Colon (tissue), 2 donors: ENCODE measurements around the gene STKLD1.
"Not testable (repeated sequence)": the region's sequence is repeated elsewhere in the genome, so short reads cannot be mapped to it uniquely, and the experiment has no call there.

Source experiments
- FAIRE-seq: peaks from 2 replicates; lab custom pipeline; 2012; peaks lifted over from hg19 to GRCh38; lab: Jason Lieb, UNC
- donor health status: control.
- donor health status: control.

The STKLD1 gene

GRCh38 chr9:133362359-133363044, 13.7 kb upstream of the STKLD1 start:
- FAIRE-seq: no peak

- no peak for FAIRE-seq
These were observed 9.7 kb upstream of the STKLD1 start for GRCh38 chr9:133366435-133366834.

GRCh38 chr9:133367221-133367620, 8.9 kb upstream of the STKLD1 start:
- FAIRE-seq: no peak

DNA sequence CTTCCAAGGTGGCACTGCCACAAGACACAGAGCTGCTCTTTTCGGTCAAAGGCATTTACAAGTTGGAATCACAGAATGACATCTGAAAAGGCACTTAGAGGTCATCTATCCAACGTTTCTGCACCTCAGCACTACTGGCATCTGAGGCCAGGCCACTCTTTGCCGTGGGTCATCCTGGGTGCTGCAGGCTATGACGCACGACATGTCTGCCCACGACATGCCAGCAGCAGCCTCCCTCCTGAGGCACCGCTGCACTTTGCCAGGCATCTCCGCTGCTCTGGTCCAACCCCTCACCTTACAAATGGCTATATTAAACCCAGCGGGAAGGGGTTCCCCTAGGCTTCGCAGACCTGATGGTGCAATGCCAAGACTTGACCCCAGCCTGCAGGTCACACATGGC, 8.4 kb upstream of the STKLD1 start:
- FAIRE-seq: no peak

GRCh38 chr9:133368249-133368881, 7.8 kb upstream of the STKLD1 start:
- peak; percentile 83 for FAIRE-seq

GRCh38 chr9:133369422-133369821, 6.7 kb upstream of the STKLD1 start:
- FAIRE-seq: no peak

GRCh38 chr9:133369933-133370332, 6.2 kb upstream of the STKLD1 start:
- no peak for FAIRE-seq

- no peak for FAIRE-seq
These were observed 5.5 kb upstream of the STKLD1 start for GRCh38 chr9:133370685-133371084.

GRCh38 chr9:133371261-133371711, 4.9 kb upstream of the STKLD1 start:
- no peak for FAIRE-seq

DNA sequence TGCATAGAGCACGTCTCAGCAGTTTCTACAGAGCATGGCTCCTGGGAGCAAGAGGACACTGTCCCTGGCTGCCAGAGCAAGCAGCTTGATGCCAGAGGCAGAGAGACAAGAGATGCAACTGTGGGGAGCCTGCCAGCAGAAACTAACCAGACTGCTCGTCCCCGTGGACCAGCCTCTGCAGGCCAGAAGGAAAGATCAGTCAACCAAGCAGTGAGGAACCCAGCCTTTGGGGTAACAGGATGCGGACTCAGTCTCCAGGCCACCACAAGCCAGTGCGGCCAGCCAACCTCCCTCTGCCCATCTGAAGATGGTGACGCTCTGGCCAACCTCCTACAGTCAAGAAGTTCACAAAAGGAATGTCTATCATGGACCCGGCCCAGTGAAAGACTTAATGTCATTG, 4.0 kb upstream of the STKLD1 start:
- FAIRE-seq: no peak

GRCh38 chr9:133374612-133375115, 1.5 kb upstream of the STKLD1 start:
- FAIRE-seq: no peak

DNA sequence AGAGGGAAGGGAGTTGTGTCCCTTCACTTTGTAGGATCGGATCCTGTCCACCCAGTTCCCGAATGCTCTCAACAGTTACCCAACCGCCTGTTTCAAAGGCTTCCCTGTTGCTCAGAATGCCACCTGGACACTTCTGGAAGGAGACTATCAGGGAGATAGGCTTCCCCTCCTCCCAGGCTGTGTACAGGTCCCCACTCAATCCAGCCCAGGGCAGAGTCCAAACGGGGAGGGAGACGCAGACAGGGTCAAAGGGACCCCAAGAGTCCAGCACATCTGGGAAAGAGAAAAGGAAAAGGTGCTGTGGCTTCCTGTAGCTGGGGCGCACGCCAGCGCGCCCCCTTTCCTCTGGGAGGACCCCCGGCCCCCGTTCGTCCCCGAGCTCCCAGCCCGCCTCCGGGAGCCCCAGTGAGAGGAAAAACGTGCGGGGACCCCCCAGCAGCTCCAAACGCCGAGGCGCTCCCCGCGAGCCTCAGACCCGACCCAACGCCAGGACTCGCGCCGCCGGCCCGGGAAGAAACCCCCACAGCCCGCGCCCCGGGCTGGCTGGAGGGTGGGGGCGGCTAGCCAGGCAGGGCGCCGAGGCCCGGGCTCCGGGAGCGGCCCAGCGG, 946 bp upstream of the STKLD1 start:
- FAIRE-seq: no peak

DNA sequence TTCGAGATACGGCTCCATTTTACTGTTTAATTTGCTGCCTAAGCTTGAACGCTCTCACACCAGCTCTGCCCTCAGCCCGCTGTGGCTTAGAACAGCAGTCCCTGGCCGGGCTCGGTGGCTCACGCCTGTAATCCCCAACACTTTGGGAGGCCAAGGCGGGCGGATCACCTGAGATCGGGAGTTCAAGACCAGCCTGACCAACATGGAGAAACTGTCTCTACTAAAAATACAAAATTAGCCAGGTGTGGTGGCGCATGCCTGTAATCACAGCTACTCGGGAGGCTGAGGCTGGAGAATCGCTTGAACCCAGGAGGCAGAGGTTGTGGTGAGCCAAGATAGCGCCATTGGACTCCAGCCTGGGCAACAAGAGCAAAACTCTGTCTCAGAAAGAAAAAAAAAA, 1.1 kb downstream of the STKLD1 start:
- FAIRE-seq: not testable (repeated sequence)

GRCh38 chr9:133377721-133378216, 1.6 kb downstream of the STKLD1 start:
- FAIRE-seq: no peak

DNA sequence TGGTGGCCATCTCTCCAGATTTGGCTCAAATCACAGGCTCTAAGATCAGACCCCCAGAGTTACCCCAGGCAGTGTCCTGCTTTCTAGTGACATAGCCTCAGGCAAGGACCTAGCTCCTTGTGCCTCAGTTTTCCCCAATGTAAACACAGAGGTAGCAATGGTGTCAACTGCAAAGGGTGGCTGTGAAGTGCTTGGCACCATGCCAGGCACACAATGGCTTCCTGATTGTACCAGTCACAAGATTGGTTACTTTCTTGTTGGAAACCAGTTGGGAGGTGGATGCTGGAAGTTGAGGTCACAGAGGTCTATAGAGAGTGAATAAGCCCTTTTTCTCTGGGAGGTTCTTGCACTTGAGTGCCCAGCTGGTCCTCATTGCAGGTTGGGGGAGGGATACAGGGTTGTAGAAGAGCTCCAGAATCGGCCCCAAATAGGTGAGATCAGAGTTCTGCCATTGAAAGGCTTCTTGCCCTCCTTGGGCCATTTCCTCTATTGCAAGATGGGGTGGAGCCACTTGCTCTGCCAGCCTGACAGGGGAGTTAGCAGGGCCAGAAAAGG, 2.3 kb downstream of the STKLD1 start:
- FAIRE-seq: no peak

GRCh38 chr9:133379153-133380086, 3.3 kb downstream of the STKLD1 start:
- no peak for FAIRE-seq

DNA sequence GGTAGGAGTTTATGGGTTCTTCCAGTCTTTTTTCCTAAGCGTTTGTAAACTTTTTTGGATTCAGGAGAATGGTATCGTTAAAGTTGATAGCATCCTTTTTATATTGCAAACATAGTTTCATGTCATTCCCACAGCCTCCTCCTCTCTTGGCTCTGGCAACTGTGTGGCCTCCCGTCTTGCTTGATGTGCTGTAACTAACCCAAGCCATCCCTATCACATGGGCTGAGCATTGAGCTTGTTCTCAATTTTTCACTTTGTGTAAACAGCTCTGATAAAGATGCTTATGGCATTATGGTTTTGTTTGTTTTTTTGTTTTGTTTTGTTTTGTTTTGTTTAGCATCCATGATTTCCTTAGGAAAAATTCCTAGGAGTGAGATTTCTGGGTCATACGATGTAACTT, 4.6 kb downstream of the STKLD1 start:
- FAIRE-seq: no peak

DNA sequence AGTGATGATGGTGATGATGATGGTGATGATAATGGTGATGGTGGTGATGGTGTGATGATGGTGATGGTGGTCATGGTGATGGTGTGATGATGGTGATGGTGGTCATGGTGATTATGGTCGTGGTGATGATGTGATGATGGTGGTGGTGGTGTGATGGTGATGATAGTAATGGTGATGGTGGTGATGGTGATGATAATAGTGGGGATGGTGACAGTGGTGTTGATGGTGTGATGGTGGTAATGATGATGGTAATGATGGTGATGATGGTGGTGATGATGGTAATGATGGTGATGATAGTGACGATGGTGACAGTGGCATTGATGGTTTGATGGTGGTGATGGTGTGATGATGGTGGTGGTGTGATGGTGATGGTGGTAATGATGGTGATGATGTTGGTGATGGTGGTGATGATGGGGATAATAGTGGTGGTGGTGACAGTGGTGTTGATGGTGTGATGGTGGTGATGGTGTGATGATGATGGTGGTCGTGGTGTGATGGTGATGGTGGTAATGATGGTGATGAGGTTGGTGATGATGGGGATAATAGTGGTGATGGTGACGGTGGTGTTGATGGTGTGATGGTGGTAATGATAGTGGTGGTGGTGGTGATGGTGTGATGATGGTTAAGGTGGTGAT, 6.5 kb downstream of the STKLD1 start:
- no peak for FAIRE-seq

- FAIRE-seq: no peak
These were observed 7.3 kb downstream of the STKLD1 start for GRCh38 chr9:133383438-133383837.

DNA sequence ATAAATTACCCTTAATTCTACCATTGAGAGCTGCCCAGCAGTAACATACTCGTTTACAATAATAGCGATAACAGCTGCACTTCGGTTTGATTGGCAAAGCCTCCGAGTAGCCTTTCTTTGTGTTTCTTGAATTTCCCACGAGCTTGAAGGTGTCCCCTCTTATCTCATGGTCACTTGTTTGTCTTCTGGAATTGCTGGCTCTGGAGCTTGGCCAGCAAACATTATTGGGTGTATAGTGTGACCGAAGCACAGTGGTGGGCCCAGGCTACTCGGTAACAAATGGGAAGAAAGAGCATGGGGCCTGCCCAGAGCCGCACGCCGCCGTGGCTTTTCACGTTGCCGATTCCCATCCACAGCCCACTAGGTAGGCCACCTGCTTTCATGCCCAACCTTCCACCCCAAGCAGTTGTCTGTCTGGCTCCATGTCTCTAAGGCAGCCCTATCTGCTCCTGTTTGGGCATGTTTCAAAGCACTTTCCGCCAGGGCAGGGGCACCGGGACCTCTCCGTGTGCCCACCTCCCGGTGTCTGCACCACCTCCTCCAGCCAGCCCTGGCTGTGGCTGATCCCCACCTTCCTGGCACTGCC, 8.7 kb downstream of the STKLD1 start:
- no peak for FAIRE-seq

DNA sequence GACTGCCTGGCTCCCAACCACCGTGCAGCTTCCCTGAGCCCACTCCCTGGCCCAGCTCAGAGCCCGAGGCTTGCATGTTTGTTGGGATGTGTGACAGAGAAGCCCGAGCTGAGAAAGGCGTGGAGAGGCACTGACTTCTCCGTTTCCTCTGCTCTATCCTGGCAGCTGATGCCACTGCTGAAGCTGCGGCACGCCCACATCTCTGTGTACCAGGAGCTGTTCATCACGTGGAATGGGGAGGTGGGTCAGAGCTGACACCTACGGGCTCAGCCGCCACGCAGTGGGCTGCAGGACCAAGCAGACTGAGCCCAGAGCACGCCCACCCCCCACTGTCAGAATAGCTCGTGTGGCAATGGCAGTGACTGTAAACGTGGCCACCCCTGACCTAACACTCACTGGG, 9.3 kb downstream of the STKLD1 start:
- no peak for FAIRE-seq
